HepG2 (cell line): ENCODE measurements around the gene PLXND1. TPM values are rescaled to one million over a fixed set of nuclear protein-coding genes. Genes with fewer than 3 reads are reported as not detected.

ENCODE experiments used
- EZH2 ChIP-seq: conservative IDR thresholded peaks from 2 replicates; pipeline ENCODE4 v1.6.1; 2012; ENCODE audit warnings: mild to moderate bottlenecking, low read depth, low read length, moderate library complexity
- FOXA1 ChIP-seq, 2 experiments: fragments of 450-650 bp in 1 of 2; sonication (generic) in 1 of 2; formaldehyde crosslinking in 1 of 2; IDR thresholded peaks; 2 replicates each; pipeline versions ENCODE4 v1.4.0 to v1.6.1; 2016 to 2020; ENCODE audit warnings: missing genetic modification reagents in 1 of 2
- KLF6 ChIP-seq: IDR thresholded peaks from 2 replicates; pipeline ENCODE4 v1.8.0; 2016; ENCODE audit warnings: missing biosample characterization, missing genetic modification reagents
- LBX2 ChIP-seq: sonication (generic); formaldehyde crosslinking; IDR thresholded peaks from 2 replicates; pipeline ENCODE4 v1.5.0; 2020; ENCODE audit warnings: missing genetic modification reagents, mild to moderate bottlenecking, borderline replicate concordance
- MEF2D ChIP-seq: sonication (generic); formaldehyde crosslinking; IDR thresholded peaks from 2 replicates; pipeline ENCODE4 v1.5.1; 2020; ENCODE audit warnings: mild to moderate bottlenecking, missing genetic modification reagents
- MTF2 ChIP-seq: sonication (generic); formaldehyde crosslinking; IDR thresholded peaks from 2 replicates; pipeline ENCODE4 v1.5.0; 2020; ENCODE audit warnings: missing genetic modification reagents, borderline replicate concordance
- MXD4 ChIP-seq: IDR thresholded peaks from 2 replicates; pipeline ENCODE4 v1.6.1; 2016; ENCODE audit warnings: mild to moderate bottlenecking, missing biosample characterization, missing genetic modification reagents
- PBX3 ChIP-seq: sonication (generic); formaldehyde crosslinking; IDR thresholded peaks from 2 replicates; pipeline ENCODE4 v1.8.1; 2023; ENCODE audit warnings: missing genetic modification reagents, inconsistent platforms, borderline replicate concordance
- RFX3 ChIP-seq: IDR thresholded peaks from 2 replicates; pipeline ENCODE4 v1.6.1; 2016; ENCODE audit warnings: missing biosample characterization, missing genetic modification reagents
- SETDB1 ChIP-seq: sonication (generic); formaldehyde crosslinking; IDR thresholded peaks from 2 replicates; pipeline ENCODE4 v1.5.1; 2020; ENCODE audit warnings: missing genetic modification reagents, mild to moderate bottlenecking, borderline replicate concordance
- SMARCC2 ChIP-seq: fragments of 450-650 bp; IDR thresholded peaks from 2 replicates; pipeline ENCODE4 v1.6.1; 2017; ENCODE audit warnings: antibody characterized with exemption, mild to moderate bottlenecking
- SP140L ChIP-seq: sonication (generic); formaldehyde crosslinking; IDR thresholded peaks from 2 replicates; pipeline ENCODE4 v1.4.0; 2020; ENCODE audit warnings: missing genetic modification reagents, borderline replicate concordance
- THAP8 ChIP-seq: sonication (generic); formaldehyde crosslinking; IDR thresholded peaks from 2 replicates; pipeline ENCODE4 v1.5.1; 2020; ENCODE audit warnings: missing genetic modification reagents, mild to moderate bottlenecking, borderline replicate concordance
- ZNF512 ChIP-seq: sonication (generic); formaldehyde crosslinking; IDR thresholded peaks from 2 replicates; pipeline ENCODE4 v1.4.0; 2020; ENCODE audit warnings: mild to moderate bottlenecking, missing genetic modification reagents
- ZNF772 ChIP-seq: sonication (generic); formaldehyde crosslinking; IDR thresholded peaks from 2 replicates; pipeline ENCODE4 v1.5.0; 2020; ENCODE audit warnings: mild to moderate bottlenecking, missing genetic modification reagents
- polyA plus RNA-seq, 8 experiments: library from polyadenylated mRNA; depleted of rRNA in 3 of 8; stranded (reverse) in 7 of 8; unstranded in 1 of 8; fragments of >200 nt; fragmentation: Illumina TruSeq in 4 of 8; extraction: Trizol in 4 of 8; gene quantifications; 2 replicates each; pipeline versions ENCODE4 v1.2.1 to v1.2.3, GENCODE V29; 2011 to 2016; ENCODE audit warnings: low read depth in 4 of 8, missing spikeins in 1 of 8, mixed read lengths in 1 of 8; ENCODE audit not compliant: insufficient read depth in 1 of 8
- total RNA-seq, 5 experiments: library from RNA; depleted of rRNA; stranded (reverse); fragments of >200 nt; fragmentation: Illumina TruSeq; extraction: Trizol; gene quantifications; 2 replicates each; pipeline ENCODE4 v1.2.3, GENCODE V29; 2016; ENCODE audit warnings: low read depth in 1 of 5
- TF ChIP-seq, protein P1 (sequence below): IDR thresholded peaks from 2 replicates; pipeline ENCODE4 v1.6.1; 2016; ENCODE audit warnings: low read depth
- TF ChIP-seq, protein P2 (sequence below): sonication (generic); formaldehyde crosslinking; IDR thresholded peaks from 2 replicates; pipeline ENCODE4 v1.8.0; 2022; ENCODE audit warnings: mild to moderate bottlenecking, missing genetic modification reagents, moderate library complexity
- TF ChIP-seq, protein P3 (sequence below): sonication (generic); formaldehyde crosslinking; IDR thresholded peaks from 2 replicates; pipeline ENCODE4 v1.4.0; 2020; ENCODE audit warnings: missing genetic modification reagents, borderline replicate concordance
- TF ChIP-seq, protein P4 (sequence below): sonication (generic); formaldehyde crosslinking; IDR thresholded peaks from 2 replicates; pipeline ENCODE4 v1.9.0; 2021; ENCODE audit warnings: missing genetic modification reagents, mild to moderate bottlenecking, borderline replicate concordance

PLXND1 gene
- total and polyA plus RNA-seq, 2 of the 13 experiments (the other 11 are each of a cell fraction or from before 2014, with no cell fraction given): 15.9 to 42.0 TPM

GRCh38 chr3:129626744-129627349 lies 20.4 kb upstream of the PLXND1 start (continued):
- TF ChIP-seq PBX3 (CRISPR knock-in tag): no peak
- TF ChIP-seq KLF6 (CRISPR knock-in tag): no peak; the same call in 1 of the 2 replicates
- TF ChIP-seq LBX2 (CRISPR knock-in tag): 0 out of 2 replicates have a peak, but pooled peaks have one; percentile 30
- TF ChIP-seq MEF2D (CRISPR knock-in tag): no peak
- TF ChIP-seq SMARCC2: no peak
- no peak for TF ChIP-seq SETDB1
- TF ChIP-seq SP140L: no peak
- TF ChIP-seq THAP8 (CRISPR knock-in tag): peak; percentile 86; the same call in 1 of the 2 replicates
- TF ChIP-seq, protein P1, sequence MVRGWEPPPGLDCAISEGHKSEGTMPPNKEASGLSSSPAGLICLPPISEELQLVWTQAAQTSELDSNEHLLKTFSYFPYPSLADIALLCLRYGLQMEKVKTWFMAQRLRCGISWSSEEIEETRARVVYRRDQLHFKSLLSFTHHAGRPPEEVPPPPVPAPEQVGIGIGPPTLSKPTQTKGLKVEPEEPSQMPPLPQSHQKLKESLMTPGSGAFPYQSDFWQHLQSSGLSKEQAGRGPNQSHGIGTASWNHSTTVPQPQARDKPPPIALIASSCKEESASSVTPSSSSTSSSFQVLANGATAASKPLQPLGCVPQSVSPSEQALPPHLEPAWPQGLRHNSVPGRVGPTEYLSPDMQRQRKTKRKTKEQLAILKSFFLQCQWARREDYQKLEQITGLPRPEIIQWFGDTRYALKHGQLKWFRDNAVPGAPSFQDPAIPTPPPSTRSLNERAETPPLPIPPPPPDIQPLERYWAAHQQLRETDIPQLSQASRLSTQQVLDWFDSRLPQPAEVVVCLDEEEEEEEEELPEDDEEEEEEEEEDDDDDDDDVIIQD (CRISPR knock-in tag): no peak
- no peak for TF ChIP-seq ZNF512
- TF ChIP-seq, protein P2, sequence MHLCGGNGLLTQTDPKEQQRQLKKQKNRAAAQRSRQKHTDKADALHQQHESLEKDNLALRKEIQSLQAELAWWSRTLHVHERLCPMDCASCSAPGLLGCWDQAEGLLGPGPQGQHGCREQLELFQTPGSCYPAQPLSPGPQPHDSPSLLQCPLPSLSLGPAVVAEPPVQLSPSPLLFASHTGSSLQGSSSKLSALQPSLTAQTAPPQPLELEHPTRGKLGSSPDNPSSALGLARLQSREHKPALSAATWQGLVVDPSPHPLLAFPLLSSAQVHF: no peak
- peak; percentile 68; the same call in 1 of the 2 replicates for TF ChIP-seq ZNF772 (CRISPR knock-in tag)
- peak; percentile 50; the same call in 1 of the 2 replicates for TF ChIP-seq MXD4
- TF ChIP-seq RFX3: 0 out of 2 replicates have a peak, but pooled peaks have one; percentile 44
- no peak for TF ChIP-seq FOXA1 (IDR thresholded peaks at IDR 0.05)
- TF ChIP-seq FOXA1 (CRISPR knock-in tag; IDR thresholded peaks at IDR 0.05): 0 out of 2 replicates have a peak, but pooled peaks have one; percentile 25
- TF ChIP-seq, protein P3, sequence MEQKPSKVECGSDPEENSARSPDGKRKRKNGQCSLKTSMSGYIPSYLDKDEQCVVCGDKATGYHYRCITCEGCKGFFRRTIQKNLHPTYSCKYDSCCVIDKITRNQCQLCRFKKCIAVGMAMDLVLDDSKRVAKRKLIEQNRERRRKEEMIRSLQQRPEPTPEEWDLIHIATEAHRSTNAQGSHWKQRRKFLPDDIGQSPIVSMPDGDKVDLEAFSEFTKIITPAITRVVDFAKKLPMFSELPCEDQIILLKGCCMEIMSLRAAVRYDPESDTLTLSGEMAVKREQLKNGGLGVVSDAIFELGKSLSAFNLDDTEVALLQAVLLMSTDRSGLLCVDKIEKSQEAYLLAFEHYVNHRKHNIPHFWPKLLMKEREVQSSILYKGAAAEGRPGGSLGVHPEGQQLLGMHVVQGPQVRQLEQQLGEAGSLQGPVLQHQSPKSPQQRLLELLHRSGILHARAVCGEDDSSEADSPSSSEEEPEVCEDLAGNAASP (CRISPR knock-in tag): peak; percentile 69; the same call in 1 of the 2 replicates
- TF ChIP-seq EZH2: no peak
- TF ChIP-seq MTF2 (CRISPR knock-in tag): 0 out of 2 replicates have a peak, but pooled peaks have one; percentile 18
- TF ChIP-seq, protein P4, sequence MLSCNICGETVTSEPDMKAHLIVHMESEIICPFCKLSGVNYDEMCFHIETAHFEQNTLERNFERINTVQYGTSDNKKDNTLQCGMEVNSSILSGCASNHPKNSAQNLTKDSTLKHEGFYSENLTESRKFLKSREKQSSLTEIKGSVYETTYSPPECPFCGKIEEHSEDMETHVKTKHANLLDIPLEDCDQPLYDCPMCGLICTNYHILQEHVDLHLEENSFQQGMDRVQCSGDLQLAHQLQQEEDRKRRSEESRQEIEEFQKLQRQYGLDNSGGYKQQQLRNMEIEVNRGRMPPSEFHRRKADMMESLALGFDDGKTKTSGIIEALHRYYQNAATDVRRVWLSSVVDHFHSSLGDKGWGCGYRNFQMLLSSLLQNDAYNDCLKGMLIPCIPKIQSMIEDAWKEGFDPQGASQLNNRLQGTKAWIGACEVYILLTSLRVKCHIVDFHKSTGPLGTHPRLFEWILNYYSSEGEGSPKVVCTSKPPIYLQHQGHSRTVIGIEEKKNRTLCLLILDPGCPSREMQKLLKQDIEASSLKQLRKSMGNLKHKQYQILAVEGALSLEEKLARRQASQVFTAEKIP: no peak
